GM12878 (cell line): ENCODE measurements around the gene HSP90AB1. TPM values are rescaled to one million over a fixed set of nuclear protein-coding genes. Genes with fewer than 3 reads are reported as not detected.
A peak's percentile ranks its signal among the peaks of the same experiment; 100 is the strongest.

Source experiments
- ATAC-seq: fragments of 200-7000 bp; cut with Tn5 transposase; 3 replicates; pipeline ENCODE4 v1.9.1; 2020; ENCODE audit warnings: mild to moderate bottlenecking, moderate library complexity
- BruUV-seq: library from RNA; stranded (reverse); fragments of 400-500 nt; replicated peaks from 2 replicates; lab custom pipeline; 2021; lab: Mats Ljungman, UMichigan
- CTCF ChIA-PET: fragments of 300-600 bp; sonication (Branson Sonifier 250); formaldehyde crosslinking; extraction: SDS; loops from one replicate; lab custom pipeline; 2021; ENCODE audit warnings: inconsistent platforms; lab: Yijun Ruan, JAX
- POLR2A ChIA-PET: fragments of 350-600 bp; formaldehyde crosslinking; extraction: SDS; loops from one replicate; lab custom pipeline; 2021; ENCODE audit warnings: inconsistent platforms; lab: Charles Lee
- RAD21 ChIA-PET: fragments of 300-600 bp; sonication (Branson Sonifier 250); formaldehyde crosslinking; loops from one replicate; lab custom pipeline; 2023; ENCODE audit warnings: antibody characterized with exemption; ENCODE audit not compliant: unreplicated experiment; lab: Charles Lee
- SMC1A ChIA-PET: fragments of 300-600 bp; sonication (Branson Sonifier 250); formaldehyde crosslinking; loops from one replicate; lab custom pipeline; 2023; ENCODE audit not compliant: unreplicated experiment, uncharacterized antibody; lab: Charles Lee
- DNase-seq: peaks from one replicate; pipeline ENCODE4 v3.0.0-alpha.2; 2011; ENCODE audit warnings: low read depth, low spot score
- FAIRE-seq: peaks from 3 replicates; lab custom pipeline; 2011; peaks lifted over from hg19 to GRCh38; lab: Jason Lieb, UNC
- H2AFZ ChIP-seq: 2 replicates; pipeline ENCODE4 v1.6.0; 2011; ENCODE audit warnings: low read depth, low read length, control low read depth; ENCODE audit not compliant: control insufficient read depth
- H3K27ac ChIP-seq: 2 replicates; pipeline ENCODE4 v1.5.1; 2011; ENCODE audit warnings: control low read depth; ENCODE audit not compliant: control insufficient read depth, insufficient read depth
- H3K27me3 ChIP-seq, 2 experiments: replicated peaks in 1 of 2; 2 replicates each; pipeline versions ENCODE4 v1.6.0 to v1.6.1; 2011; ENCODE audit warnings: low read length in 1 of 2; ENCODE audit not compliant: control insufficient read depth in 2 of 2, insufficient read depth in 2 of 2
- H3K36me3 ChIP-seq, 2 experiments: 2 replicates each; pipeline ENCODE4 v1.5.1; 2011; ENCODE audit warnings: low read length in 1 of 2; ENCODE audit not compliant: control insufficient read depth in 2 of 2, insufficient read depth in 2 of 2
- H3K4me1 ChIP-seq: 2 replicates; pipeline ENCODE4 v1.6.1; 2011; ENCODE audit warnings: mild to moderate bottlenecking, low read length, moderate library complexity, mixed read lengths; ENCODE audit not compliant: control insufficient read depth, insufficient read depth
- H3K4me2 ChIP-seq: 2 replicates; pipeline ENCODE4 v1.6.0; 2011; ENCODE audit warnings: control low read depth; ENCODE audit not compliant: control insufficient read depth, insufficient read depth
- H3K4me3 ChIP-seq: fragments of 200-600 bp; sonication (generic); 2 replicates; pipeline ENCODE4 v1.5.1; 2016
- H3K79me2 ChIP-seq: 2 replicates; pipeline ENCODE4 v1.6.0; 2011; ENCODE audit warnings: low read length; ENCODE audit not compliant: control insufficient read depth, insufficient read depth
- H3K9ac ChIP-seq: 2 replicates; pipeline ENCODE4 v1.8.0; 2011; ENCODE audit warnings: low read length, control low read depth, mixed read lengths; ENCODE audit not compliant: control insufficient read depth, insufficient read depth
- H3K9me3 ChIP-seq: replicated peaks from 3 replicates; pipeline ENCODE4 v1.5.1; 2011; ENCODE audit warnings: mild to moderate bottlenecking, low read length; ENCODE audit not compliant: control insufficient read depth, insufficient read depth
- H4K20me1 ChIP-seq: 2 replicates; pipeline ENCODE4 v1.6.0; 2011; ENCODE audit not compliant: control insufficient read depth, insufficient read depth
- CBFB ChIP-seq: IDR thresholded peaks from 2 replicates; pipeline ENCODE4 v1.6.1; 2016; ENCODE audit warnings: antibody characterized with exemption, low read depth
- CHD2 ChIP-seq: IDR thresholded peaks from 2 replicates; pipeline ENCODE4 v1.6.1; 2011; ENCODE audit warnings: low read depth, low read length, improper control_type of control experiment, borderline replicate concordance
- CTCF ChIP-seq, 3 experiments: IDR thresholded peaks in 2 of 3; conservative IDR thresholded peaks in 1 of 3; 2 replicates each; pipeline ENCODE4 v1.5.1; 2011; ENCODE audit warnings: low read depth in 3 of 3, low read length in 3 of 3, mild to moderate bottlenecking in 3 of 3, control low read depth in 2 of 3, moderate library complexity in 2 of 3, inconsistent platforms in 1 of 3, mixed read lengths in 1 of 3; ENCODE audit not compliant: control insufficient read depth in 2 of 3, insufficient read depth in 1 of 3; ENCODE audit errors: extremely low read depth in 1 of 3
- EGR1 ChIP-seq, 2 experiments: IDR thresholded peaks; 1 replicate in 1 of 2; 2 replicates in 1 of 2; pipeline ENCODE4 v1.6.1; 2011 to 2012; ENCODE audit warnings: low read depth in 2 of 2, low read length in 2 of 2, borderline replicate concordance in 1 of 2, mild to moderate bottlenecking in 1 of 2, moderate library complexity in 1 of 2
- EZH2 ChIP-seq: IDR thresholded peaks from 2 replicates; pipeline ENCODE4 v1.6.1; 2012; ENCODE audit warnings: low read depth, mild to moderate bottlenecking, control low read depth, inconsistent platforms, low read length, borderline replicate concordance; ENCODE audit not compliant: control insufficient read depth
- JUND ChIP-seq: IDR thresholded peaks from 2 replicates; pipeline ENCODE4 v1.6.1; 2012; ENCODE audit warnings: low read depth, mild to moderate bottlenecking, low read length, improper control_type of control experiment, moderate library complexity
- MEF2B ChIP-seq: fragments of 450-650 bp; IDR thresholded peaks from 2 replicates; pipeline ENCODE4 v1.6.1; 2018; ENCODE audit warnings: mild to moderate bottlenecking, moderate library complexity; ENCODE audit not compliant: partially characterized antibody, poor library complexity, severe bottlenecking
- RELA ChIP-seq: fragments of 450-650 bp; IDR thresholded peaks from 2 replicates; pipeline ENCODE4 v1.8.0; 2014; ENCODE audit warnings: borderline replicate concordance; ENCODE audit not compliant: partially characterized antibody
- RELB ChIP-seq: fragments of 450-650 bp; IDR thresholded peaks from 2 replicates; pipeline ENCODE4 v1.6.1; 2017; ENCODE audit warnings: low read depth, mild to moderate bottlenecking, moderate library complexity
- ZSCAN29 ChIP-seq: fragments of 450-650 bp; IDR thresholded peaks from 2 replicates; pipeline ENCODE4 v1.6.1; 2017; ENCODE audit warnings: mild to moderate bottlenecking, moderate library complexity
- WGBS: methylation state at CpG from one replicate; pipeline ENCODE4 v1.1.6; 2016; ENCODE audit warnings: low lambda C conversion rate; ENCODE audit not compliant: insufficient replicate concordance, insufficient coverage; ENCODE audit errors: missing lambda C conversion rate; 5-methylcytosine and 5-hydroxymethylcytosine counted together
- in situ Hi-C: fragments of 300-500 bp; cut with MboI; formaldehyde crosslinking; loops from 9 replicates; pipeline ENCODE4 v1.14.3; 2018; ENCODE audit warnings: mixed read lengths
- intact Hi-C: fragments of 100-400 bp; cut with micrococcal nuclease; formaldehyde crosslinking; loops from one replicate; pipeline ENCODE4 v1.14.2; 2022; ENCODE audit not compliant: unreplicated experiment
- polyA plus RNA-seq, 11 experiments: library from polyadenylated mRNA; depleted of rRNA in 4 of 11; unstranded in 6 of 11; stranded (reverse) in 5 of 11; fragments of >200 nt; fragmentation: Nextera tagmentation in 4 of 11; fragmentation: Illumina TruSeq in 1 of 11; extraction: Ambion mirVana in 4 of 11; extraction: Trizol in 1 of 11; gene quantifications; 1 replicate in 1 of 11; 2 replicates in 10 of 11; pipeline versions ENCODE4 v1.2.1 to v1.2.3, GENCODE V29; 2011 to 2016; ENCODE audit warnings: inconsistent platforms in 2 of 11, missing spikeins in 2 of 11, low read depth in 1 of 11
- total RNA-seq, 4 experiments: library from RNA; depleted of rRNA in 3 of 4; stranded (reverse); fragments of >200 nt in 3 of 4; fragmentation: Illumina TruSeq in 1 of 4; extraction: Trizol in 1 of 4; gene quantifications; 2 replicates each; pipeline versions ENCODE4 v1.2.1 to v1.2.3, GENCODE V29; 2013 to 2021
- TF ChIP-seq, protein P1 (sequence below): IDR thresholded peaks from 2 replicates; pipeline ENCODE4 v1.6.1; 2012; ENCODE audit warnings: low read depth, low read length, improper control_type of control experiment
- TF ChIP-seq, protein P2 (sequence below): fragments of 450-650 bp; IDR thresholded peaks from 2 replicates; pipeline ENCODE4 v1.6.1; 2016; ENCODE audit warnings: mild to moderate bottlenecking

HSP90AB1 gene
- total and polyA plus RNA-seq, 10 of the 15 experiments (the other 5 are each of a cell fraction or from before 2014, with no cell fraction given) = 988 to 1,682 (median 1,146) TPM

DNA sequence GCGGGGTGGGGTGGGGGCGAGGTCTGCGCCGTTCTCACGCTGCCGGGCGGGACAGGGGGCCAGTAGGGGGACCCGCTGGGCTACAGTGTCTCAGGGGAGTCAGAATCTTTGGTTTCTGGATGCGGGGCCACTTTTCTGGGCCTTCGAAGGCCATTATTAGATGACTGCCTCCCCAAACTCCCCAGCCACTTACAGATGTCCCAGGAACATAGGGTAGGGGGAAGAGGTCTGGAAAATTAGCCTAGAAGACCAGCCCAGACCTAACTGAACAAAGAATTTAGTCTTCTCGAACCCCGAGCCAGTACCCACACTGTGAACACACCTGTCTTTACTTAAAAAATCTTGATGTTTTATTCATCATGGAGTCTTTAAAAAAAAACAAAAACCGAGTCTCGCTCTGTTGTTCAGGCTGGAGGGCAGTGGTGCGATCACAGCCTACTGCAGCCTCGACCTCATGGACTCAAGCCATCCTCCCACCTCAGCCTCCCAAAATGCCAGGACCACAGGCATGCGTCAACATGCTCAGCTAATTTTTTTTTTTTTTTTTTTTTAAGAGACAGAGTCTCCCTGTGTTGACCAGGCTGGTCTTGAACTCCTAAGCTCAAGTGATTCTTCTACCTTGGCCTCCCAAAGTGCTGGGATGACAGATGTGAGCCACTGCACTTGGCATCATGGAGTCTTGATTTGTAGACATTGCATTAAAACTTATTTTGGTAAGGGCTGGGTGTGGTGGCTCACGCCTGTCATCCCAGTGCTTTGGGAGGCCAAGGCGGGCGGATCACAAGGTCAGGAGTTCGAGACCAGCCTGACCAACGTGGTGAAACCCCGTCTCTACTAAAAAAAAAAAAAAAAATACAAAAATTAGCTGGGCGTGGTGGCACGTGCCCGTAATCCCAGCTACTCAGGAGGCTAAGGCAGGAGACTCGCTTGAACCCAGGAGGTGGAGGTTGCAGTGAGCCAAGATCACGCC, 26.8 kb upstream of the HSP90AB1 start:
- Histone ChIP-seq H3K27ac (peak overlapping the region; percentile 62), H3K4me1 (peaks cover 42% of the 10 kb centered on the region), H3K27me3 (no peaks in the 10 kb centered on the region), H3K9me3 (no peaks in the 10 kb centered on the region), H3K9ac (peak overlapping the region; percentile 71; the same call in 1 of the 2 replicates), H4K20me1 (no peaks in the 10 kb centered on the region), H2AFZ (peak overlapping the region; percentile 37), H3K4me2 (peak overlapping the region; percentile 66), H3K4me3 (peak overlapping the region; percentile 58; the same call in 1 of the 2 replicates), H3K79me2 (peaks cover 17% of the 10 kb centered on the region), H3K36me3 (no peaks in the 10 kb centered on the region)
- intact Hi-C loops = loop anchor here (2.0 kb wide), 1 partner anchor 43 kb away; no protein-coding TSS in a partner anchor
- no peak for FAIRE-seq
- in situ Hi-C loops = no loop called here
- ChIA-PET POLR2A (interaction anchor here (0.6 to 7.0 kb wide), 13 partner anchors 17 to 591 kb away, joined by 3 to 63 read pairs (median 6); partner anchors contain the start of genes GTPBP2, HSP90AB1 and SLC35B2), CTCF (interaction anchor here (1.0 to 4.2 kb wide), 9 partner anchors 15 to 103 kb away, joined by 3 to 22 read pairs (median 4); no protein-coding TSS in a partner anchor), RAD21 (interaction anchor here (1.0 to 3.1 kb wide), 7 partner anchors 11 to 45 kb away, joined by 3 to 14 read pairs (median 6); partner anchors contain the start of gene HSP90AB1), SMC1A (interaction anchor here (1.3 to 1.9 kb wide), 4 partner anchors 17 to 117 kb away, joined by 3 to 10 read pairs (median 4); partner anchors contain the start of gene HSP90AB1)
- WGBS = 61% methylated on average over 21 of the region's 28 CpGs
- no TSS peak for BruUV-seq
- DNase-seq = no peak
- no peak for TF ChIP-seq JUND
- TF ChIP-seq EZH2 = no peak
- no peak for TF ChIP-seq CBFB
- no peak for TF ChIP-seq RELA
- TF ChIP-seq EGR1 (IDR thresholded peaks at IDR 0.05; ENCODE audit: borderline replicate concordance in 1 of 2, low read depth in 2 of 2, low read length in 2 of 2) = 0 out of 3 replicates have a peak, but pooled peaks of 1 of the 2 experiments have one; percentile 10
- peak; percentile 80 for TF ChIP-seq MEF2B
- TF ChIP-seq, protein P1, sequence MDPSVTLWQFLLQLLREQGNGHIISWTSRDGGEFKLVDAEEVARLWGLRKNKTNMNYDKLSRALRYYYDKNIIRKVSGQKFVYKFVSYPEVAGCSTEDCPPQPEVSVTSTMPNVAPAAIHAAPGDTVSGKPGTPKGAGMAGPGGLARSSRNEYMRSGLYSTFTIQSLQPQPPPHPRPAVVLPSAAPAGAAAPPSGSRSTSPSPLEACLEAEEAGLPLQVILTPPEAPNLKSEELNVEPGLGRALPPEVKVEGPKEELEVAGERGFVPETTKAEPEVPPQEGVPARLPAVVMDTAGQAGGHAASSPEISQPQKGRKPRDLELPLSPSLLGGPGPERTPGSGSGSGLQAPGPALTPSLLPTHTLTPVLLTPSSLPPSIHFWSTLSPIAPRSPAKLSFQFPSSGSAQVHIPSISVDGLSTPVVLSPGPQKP = no peak
- no peak for TF ChIP-seq CHD2
- no peak for TF ChIP-seq RELB
- TF ChIP-seq CTCF (IDR thresholded peaks at IDR 0.05 in 2 of 3, conservative IDR thresholded peaks at IDR 0.05 in 1 of 3; ENCODE audit: control insufficient read depth in 2 of 3, extremely low read depth in 1 of 3, insufficient read depth in 1 of 3, low read depth in 3 of 3, low read length in 3 of 3) = peak in 2 of 3 experiments; percentile 14 to 17; a peak in 2 of 6 replicates
- no peak for TF ChIP-seq ZSCAN29
- TF ChIP-seq, protein P2, sequence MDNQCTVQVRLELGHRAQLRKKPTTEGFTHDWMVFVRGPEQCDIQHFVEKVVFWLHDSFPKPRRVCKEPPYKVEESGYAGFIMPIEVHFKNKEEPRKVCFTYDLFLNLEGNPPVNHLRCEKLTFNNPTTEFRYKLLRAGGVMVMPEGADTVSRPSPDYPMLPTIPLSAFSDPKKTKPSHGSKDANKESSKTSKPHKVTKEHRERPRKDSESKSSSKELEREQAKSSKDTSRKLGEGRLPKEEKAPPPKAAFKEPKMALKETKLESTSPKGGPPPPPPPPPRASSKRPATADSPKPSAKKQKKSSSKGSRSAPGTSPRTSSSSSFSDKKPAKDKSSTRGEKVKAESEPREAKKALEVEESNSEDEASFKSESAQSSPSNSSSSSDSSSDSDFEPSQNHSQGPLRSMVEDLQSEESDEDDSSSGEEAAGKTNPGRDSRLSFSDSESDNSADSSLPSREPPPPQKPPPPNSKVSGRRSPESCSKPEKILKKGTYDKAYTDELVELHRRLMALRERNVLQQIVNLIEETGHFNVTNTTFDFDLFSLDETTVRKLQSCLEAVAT = peak; percentile 58
- ATAC-seq = no peak
